GM18907 (cell line): ENCODE measurements around the gene MAT2A.
A peak's percentile ranks its signal among the peaks of the same experiment; 100 is the strongest.
"Not testable (repeated sequence)": the region's sequence is repeated elsewhere in the genome, so short reads cannot be mapped to it uniquely, and the experiment has no call there.

Experiments
- ATAC-seq: cut with Tn5 transposase; IDR thresholded peaks from one replicate; pipeline ENCODE4 v1.9.1; 2021; ENCODE audit warnings: mild to moderate bottlenecking, moderate library complexity; ENCODE audit not compliant: unreplicated experiment

MAT2A gene

DNA sequence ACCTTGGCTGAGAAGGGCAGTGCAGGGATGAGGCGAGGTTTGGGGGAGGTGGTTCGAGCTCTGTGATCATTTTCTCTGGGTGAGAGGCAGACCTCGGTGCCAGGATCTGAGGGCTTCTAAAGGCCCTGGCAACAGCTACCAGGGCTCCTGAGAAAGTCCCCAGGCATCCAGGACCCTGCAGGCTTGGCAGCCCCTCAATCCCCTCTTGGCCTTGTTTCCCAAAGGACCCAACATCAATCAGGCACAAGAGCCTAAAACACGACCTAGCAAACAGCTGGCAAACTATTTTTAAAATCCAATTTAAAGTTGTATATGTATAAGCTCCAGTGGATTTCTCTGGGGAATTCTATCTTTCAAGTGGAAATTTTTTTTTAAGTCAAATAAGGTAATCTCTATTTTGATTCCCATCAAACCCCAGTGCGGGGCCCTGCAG, 15.0 kb upstream of the MAT2A start:
- ATAC-seq: no peak

GRCh38 chr2:85524336-85524908, 14.5 kb upstream of the MAT2A start:
- ATAC-seq: no peak

GRCh38 chr2:85525029-85525428, 13.9 kb upstream of the MAT2A start:
- ATAC-seq: no peak

DNA sequence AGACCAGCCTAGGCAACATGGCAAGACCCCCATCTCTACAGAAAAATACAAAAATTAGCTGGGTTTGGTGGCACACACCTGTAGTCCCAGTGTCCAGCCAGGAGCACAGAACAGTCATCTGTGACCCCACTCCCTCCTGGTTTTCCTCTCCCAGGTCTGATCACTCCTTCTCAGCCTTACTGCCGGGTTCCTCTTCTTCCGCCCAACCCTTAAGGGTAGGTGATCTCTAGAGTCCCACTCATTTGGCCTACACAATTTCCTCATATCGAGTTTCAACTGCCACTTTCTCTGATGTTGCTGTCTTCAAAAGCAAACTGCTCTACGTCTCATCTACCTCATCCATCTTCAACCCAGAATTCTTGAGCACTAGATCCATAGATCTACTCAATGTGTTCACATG, 13.4 kb upstream of the MAT2A start:
- no peak for ATAC-seq

DNA sequence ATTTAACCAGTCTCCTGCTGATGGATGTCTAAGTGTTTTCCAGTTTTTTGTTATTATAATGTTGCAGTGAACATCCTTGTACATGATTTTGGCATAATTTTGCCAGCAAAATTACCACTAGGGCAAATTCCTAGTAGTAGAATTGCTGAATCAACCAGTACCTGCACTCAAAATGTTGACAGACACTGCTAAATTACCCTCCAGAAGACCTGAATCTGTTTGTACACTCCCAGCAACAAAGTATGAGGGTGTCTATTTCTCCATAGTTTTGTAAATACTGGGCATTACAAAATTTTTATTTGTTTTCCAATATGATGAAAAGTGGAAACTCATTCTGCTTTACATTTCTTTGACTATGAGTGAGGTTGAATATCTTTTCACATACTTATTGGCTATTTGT, 11.2 kb upstream of the MAT2A start:
- ATAC-seq: no peak

GRCh38 chr2:85528355-85528754, 10.6 kb upstream of the MAT2A start:
- ATAC-seq: no peak

DNA sequence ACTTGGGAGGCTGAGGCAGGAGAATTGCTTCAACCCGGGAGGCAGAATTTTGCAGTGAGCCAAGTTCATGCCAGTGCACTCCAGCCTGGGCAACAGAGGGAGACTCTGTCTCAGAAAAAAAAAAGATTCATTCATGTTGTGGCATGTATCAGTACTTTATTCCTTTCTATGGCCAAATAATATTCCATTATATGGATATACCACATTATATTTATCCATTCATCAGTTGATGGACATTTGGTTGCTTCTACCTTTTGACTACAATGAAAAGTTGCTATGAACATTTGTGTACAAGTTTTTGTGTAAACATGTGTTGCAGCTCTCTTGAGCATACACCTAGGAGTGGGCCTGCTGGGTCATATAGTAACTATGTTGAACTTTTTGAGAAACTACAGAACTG, 9.2 kb upstream of the MAT2A start:
- no peak for ATAC-seq

DNA sequence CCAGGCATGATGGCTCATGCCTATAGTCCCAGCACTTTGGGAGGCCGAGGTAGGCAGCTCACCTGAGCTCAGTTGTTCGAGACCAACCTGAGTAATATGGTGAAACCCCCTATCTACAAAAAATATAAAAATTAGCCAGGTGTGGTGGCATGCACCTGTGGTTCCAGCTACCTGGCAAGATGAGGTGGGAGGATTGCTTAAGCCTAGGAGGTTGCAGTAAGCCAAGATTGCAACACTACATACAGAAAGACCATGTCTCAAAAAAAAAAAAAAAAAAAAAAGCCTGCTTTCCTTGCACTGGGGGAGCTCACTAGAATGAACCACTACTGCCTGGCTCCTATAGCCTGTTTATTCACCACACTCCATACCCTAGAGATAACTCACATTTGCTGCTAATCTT, 7.4 kb upstream of the MAT2A start:
- ATAC-seq: no peak

GRCh38 chr2:85534099-85534498, 4.9 kb upstream of the MAT2A start:
- no peak for ATAC-seq

DNA sequence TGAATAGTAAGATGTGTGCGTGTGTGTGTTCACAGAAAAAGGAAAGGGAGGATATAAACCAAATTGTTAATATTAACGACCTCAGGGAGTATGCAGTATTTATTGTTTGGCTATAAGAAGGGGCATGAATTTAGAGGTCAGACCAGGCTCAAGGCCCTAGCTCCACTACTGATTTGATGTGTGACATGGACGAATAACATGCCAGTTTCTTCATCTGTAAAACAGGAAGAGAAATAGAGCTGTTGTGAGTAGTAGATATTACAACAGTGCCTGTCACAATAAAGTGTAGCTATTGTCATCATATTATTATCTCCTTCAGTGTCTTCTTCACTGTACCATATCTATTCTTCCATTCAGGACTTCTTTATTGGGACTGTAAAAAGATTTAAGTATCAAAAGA, 4.1 kb upstream of the MAT2A start:
- no peak for ATAC-seq

GRCh38 chr2:85536479-85536878, 2.5 kb upstream of the MAT2A start:
- ATAC-seq: no peak

- ATAC-seq: no peak
These were observed 1.1 kb upstream of the MAT2A start for GRCh38 chr2:85537600-85538506.

DNA sequence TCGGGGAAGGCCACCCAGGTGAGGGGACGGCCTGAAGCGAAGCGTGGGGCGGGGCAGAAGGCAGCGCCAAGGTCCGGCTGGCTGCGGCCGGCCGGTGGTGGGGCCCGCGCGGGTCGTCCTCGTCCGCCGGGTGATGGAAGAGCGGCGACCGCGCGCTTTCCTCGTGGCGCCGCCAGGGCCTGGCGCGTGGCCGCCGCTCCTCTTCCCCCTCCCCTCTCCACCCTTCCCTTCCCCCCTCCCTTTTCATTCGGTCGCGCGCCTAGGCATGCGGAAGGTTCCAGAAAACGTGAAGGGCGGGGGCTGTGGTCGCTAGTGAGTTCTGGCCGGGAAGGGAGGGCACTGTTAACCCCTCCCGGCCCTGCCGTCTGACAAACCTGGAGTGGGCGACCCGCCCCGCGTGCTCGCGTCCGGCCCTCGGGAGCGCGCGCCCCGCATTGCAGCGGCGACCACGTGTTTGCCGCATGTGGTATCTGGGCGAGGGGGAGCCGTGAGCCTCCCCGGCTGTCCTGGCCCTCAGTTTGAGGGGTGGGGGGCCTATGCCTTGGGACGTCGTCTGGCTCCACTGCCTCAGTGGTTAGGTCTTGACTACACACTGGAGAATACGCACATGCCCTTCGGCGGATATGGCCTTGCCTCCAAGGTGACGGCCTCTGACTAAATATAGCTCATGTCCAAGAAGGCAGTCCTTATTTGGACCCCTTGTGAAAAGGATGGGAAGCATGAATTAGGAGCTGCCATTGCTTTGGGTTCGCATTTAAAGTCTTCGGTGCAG, 579 bp downstream of the MAT2A start:
- peak; percentile 34 for ATAC-seq

DNA sequence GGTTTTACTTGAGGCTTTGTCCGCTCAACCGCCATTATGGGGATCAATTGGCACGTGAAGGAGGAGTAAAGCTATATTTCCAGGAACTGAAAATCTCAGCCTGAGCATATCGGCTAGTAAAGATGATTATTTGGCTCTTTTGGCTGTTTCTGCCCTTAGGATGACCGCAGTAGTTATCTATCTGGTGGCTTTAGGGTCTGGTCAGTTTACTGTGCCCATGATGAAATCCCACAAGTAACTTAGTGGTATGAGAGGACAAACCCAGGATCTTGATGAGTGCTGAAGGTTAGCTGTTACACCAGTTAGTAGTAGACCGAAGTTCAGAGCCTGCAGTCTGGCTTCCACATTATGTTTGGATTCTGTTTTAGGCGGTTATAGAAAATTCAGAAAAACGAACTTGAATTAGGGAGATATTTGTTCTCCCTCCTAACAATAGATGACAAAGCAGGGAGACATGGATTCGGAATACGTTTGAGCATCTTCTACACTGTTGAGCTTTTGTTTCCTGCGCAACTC, 1.2 kb downstream of the MAT2A start:
- no peak for ATAC-seq

- no peak for ATAC-seq
These were observed 2.3 kb downstream of the MAT2A start for GRCh38 chr2:85541262-85541661.

DNA sequence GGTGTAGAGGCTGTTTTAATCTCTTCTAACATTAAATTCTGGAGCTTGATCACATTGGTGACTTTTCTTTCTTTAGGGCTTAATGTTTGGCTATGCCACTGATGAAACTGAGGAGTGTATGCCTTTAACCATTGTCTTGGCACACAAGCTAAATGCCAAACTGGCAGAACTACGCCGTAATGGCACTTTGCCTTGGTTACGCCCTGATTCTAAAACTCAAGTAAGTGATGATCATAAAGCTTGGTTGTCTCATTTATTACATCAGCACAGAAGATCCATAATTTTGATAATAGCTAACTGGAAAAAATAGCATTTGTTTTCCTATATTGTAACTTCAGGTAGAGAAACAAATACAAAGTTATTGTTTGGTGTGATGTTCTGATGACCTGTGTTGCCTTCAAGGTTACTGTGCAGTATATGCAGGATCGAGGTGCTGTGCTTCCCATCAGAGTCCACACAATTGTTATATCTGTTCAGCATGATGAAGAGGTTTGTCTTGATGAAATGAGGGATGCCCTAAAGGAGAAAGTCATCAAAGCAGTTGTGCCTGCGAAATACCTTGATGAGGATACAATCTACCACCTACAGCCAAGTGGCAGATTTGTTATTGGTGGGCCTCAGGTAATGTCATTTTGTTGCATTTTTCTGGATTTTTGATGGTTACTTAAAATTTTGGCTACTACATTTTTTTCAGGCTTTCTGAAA, 2.9 kb downstream of the MAT2A start:
- ATAC-seq: no peak

- no peak for ATAC-seq
These were observed 3.8 kb downstream of the MAT2A start for GRCh38 chr2:85542777-85543176.

- ATAC-seq: not testable (repeated sequence)
These were observed 5.3 kb downstream of the MAT2A start for GRCh38 chr2:85544254-85544691.

DNA sequence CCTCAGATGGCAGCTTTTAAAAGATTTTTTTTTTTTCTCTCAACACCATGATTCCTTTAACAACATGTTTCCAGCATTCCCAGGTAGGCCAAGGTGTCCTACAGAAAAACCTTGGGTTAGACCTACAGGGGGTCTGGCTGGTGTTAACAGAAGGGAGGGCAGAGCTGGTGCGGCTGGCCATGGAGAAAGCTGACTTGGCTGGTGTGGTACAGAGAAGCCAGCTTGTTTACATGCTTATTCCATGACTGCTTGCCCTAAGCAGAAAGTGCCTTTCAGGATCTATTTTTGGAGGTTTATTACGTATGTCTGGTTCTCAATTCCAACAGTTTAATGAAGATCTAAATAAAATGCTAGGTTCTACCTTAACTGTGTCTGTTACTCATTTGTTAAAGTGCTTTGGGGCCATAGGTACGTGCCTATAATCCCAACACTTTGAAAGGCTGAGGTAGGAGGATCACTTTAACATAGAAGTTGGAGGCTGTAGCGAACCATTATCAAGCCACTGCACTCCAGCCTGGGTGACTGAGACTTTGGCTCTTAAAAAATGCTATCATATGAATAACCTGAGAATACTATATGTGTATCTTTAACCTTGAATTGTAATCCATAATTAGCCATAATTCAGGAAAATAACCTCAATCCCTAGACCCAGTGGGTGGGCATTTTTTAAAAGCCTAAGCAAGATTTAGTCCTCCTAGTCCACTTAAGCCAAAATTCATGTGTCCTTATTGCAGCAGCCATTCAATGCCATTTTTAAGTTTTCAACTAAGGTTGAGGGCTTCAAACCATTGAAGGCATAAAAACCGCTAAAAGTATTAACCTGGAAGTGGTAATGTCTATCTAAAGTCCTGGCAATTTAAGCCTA, 6.2 kb downstream of the MAT2A start:
- not testable (repeated sequence) for ATAC-seq

DNA sequence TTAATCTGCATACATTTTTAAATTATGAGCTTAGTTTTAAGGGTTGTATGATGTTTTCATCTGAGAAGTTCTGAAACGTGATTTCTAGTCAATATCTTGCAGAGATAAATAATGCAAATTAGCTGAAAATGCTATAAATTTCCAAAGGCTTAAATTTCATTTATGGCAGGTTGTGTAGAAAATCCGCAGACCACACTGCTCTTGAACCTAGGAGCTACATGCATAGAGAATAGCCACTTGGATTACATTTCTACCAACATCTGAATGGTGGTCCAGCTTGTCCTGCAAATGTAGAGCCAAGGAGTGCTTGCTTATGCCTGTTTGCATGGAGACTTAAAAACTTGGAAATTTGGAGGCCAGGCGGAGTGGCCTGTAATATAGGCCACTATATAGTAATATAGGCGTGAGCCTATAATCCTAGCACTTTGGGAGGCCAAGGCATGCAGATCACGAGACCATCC, 6.8 kb downstream of the MAT2A start:
- ATAC-seq: no peak
